ENCODE measurements around the gene GOLPH3.
A peak's percentile ranks its signal among the peaks of the same experiment; 100 is the strongest.

The GOLPH3 gene

GRCh38 chr5:32170303-32171151 lies 3.6 kb downstream of the GOLPH3 start:
- no peak for DNase-seq (ENCODE audit: low read depth in 2 of 2)

- DNase-seq (ENCODE audit: low read depth in 2 of 2), result no peak
These were observed 5.6 kb downstream of the GOLPH3 start for GRCh38 chr5:32168460-32169033.

- DNase-seq (ENCODE audit: low read depth in 2 of 2), result no peak
These were observed 8.5 kb downstream of the GOLPH3 start for GRCh38 chr5:32165597-32165996.

GRCh38 chr5:32163785-32164184 lies 10.3 kb downstream of the GOLPH3 start:
- DNase-seq (ENCODE audit: low read depth in 2 of 2), result no peak

GRCh38 chr5:32163053-32163452 lies 11.1 kb downstream of the GOLPH3 start:
- DNase-seq (ENCODE audit: low read depth in 2 of 2), result no peak

- no peak for DNase-seq (ENCODE audit: low read depth in 2 of 2)
These were observed 13.9 kb downstream of the GOLPH3 start for GRCh38 chr5:32160228-32160627.

GRCh38 chr5:32159328-32160072 lies 14.6 kb downstream of the GOLPH3 start:
- no peak for DNase-seq (ENCODE audit: low read depth in 2 of 2)

GRCh38 chr5:32158679-32158975 lies 15.5 kb downstream of the GOLPH3 start:
- no peak for DNase-seq (ENCODE audit: low read depth in 2 of 2)

- no peak for DNase-seq (ENCODE audit: low read depth in 2 of 2)
These were observed 17.0 kb downstream of the GOLPH3 start for GRCh38 chr5:32157078-32157477.

GRCh38 chr5:32156635-32157034 lies 17.5 kb downstream of the GOLPH3 start:
- DNase-seq (ENCODE audit: low read depth in 2 of 2), result no peak

GRCh38 chr5:32155211-32155610 lies 18.9 kb downstream of the GOLPH3 start:
- no peak for DNase-seq (ENCODE audit: low read depth in 2 of 2)

GRCh38 chr5:32153723-32154122 lies 20.4 kb downstream of the GOLPH3 start:
- no peak for DNase-seq (ENCODE audit: low read depth in 2 of 2)

GRCh38 chr5:32151198-32151597 lies 22.9 kb downstream of the GOLPH3 start:
- DNase-seq (ENCODE audit: low read depth in 2 of 2), result no peak

GRCh38 chr5:32150366-32150765 lies 23.8 kb downstream of the GOLPH3 start:
- no peak for DNase-seq (ENCODE audit: low read depth in 2 of 2)

GRCh38 chr5:32147959-32148358 lies 26.2 kb downstream of the GOLPH3 start:
- no peak for DNase-seq (ENCODE audit: low read depth in 2 of 2)

- no peak for DNase-seq (ENCODE audit: low read depth in 2 of 2)
These were observed 26.9 kb downstream of the GOLPH3 start for GRCh38 chr5:32147236-32147635.

GRCh38 chr5:32145378-32145777 lies 28.7 kb downstream of the GOLPH3 start:
- no peak for DNase-seq (ENCODE audit: low read depth in 2 of 2)

GRCh38 chr5:32144378-32145207 lies 29.5 kb downstream of the GOLPH3 start:
- DNase-seq (ENCODE audit: low read depth in 2 of 2), result no peak

- DNase-seq (ENCODE audit: low read depth in 2 of 2), result no peak
These were observed 30.3 kb downstream of the GOLPH3 start for GRCh38 chr5:32143617-32144377.

GRCh38 chr5:32138839-32139493 lies 35.2 kb downstream of the GOLPH3 start:
- peak in 1 of 2 donors; percentile 50 for DNase-seq (ENCODE audit: low read depth in 2 of 2)

GRCh38 chr5:32136342-32136741 lies 37.8 kb downstream of the GOLPH3 start:
- DNase-seq (ENCODE audit: low read depth in 2 of 2), result no peak
